Measurements from ENCODE around the gene AKAP17A.
A peak's percentile ranks its signal among the peaks of the same experiment; 100 is the strongest.

The AKAP17A gene

GRCh38 chrX:1581132-1581531 is 10.3 kb upstream of the AKAP17A start:
- DNase-seq (ENCODE audit: extremely low read depth in 1 of 2, low read depth in 1 of 2) = peak in 1 of 2 donors; percentile 50

GRCh38 chrX:1582686-1583437 is 8.5 kb upstream of the AKAP17A start:
- no peak for DNase-seq (ENCODE audit: extremely low read depth in 1 of 2, low read depth in 1 of 2)

GRCh38 chrX:1584237-1585011 is 7.0 kb upstream of the AKAP17A start:
- DNase-seq (ENCODE audit: extremely low read depth in 1 of 2, low read depth in 1 of 2) = no peak

GRCh38 chrX:1587161-1587560 is 4.2 kb upstream of the AKAP17A start:
- DNase-seq (ENCODE audit: extremely low read depth in 1 of 2, low read depth in 1 of 2) = no peak

GRCh38 chrX:1589356-1590130 is 1.9 kb upstream of the AKAP17A start:
- no peak for DNase-seq (ENCODE audit: extremely low read depth in 1 of 2, low read depth in 1 of 2)

- DNase-seq (ENCODE audit: extremely low read depth in 1 of 2, low read depth in 1 of 2) = no peak
Observed at GRCh38 chrX:1591863-1592469, 562 bp downstream of the AKAP17A start.

GRCh38 chrX:1592470-1593142 is 1.2 kb downstream of the AKAP17A start:
- no peak for DNase-seq (ENCODE audit: extremely low read depth in 1 of 2, low read depth in 1 of 2)

GRCh38 chrX:1593286-1594271 is 2.2 kb downstream of the AKAP17A start:
- no peak for DNase-seq (ENCODE audit: extremely low read depth in 1 of 2, low read depth in 1 of 2)

GRCh38 chrX:1595711-1596060 is 4.3 kb downstream of the AKAP17A start:
- no peak for DNase-seq (ENCODE audit: extremely low read depth in 1 of 2, low read depth in 1 of 2)

GRCh38 chrX:1596676-1597344 is 5.4 kb downstream of the AKAP17A start:
- DNase-seq (ENCODE audit: extremely low read depth in 1 of 2, low read depth in 1 of 2) = no peak

GRCh38 chrX:1597345-1598020 is 6.1 kb downstream of the AKAP17A start:
- DNase-seq (ENCODE audit: extremely low read depth in 1 of 2, low read depth in 1 of 2) = no peak

GRCh38 chrX:1598021-1598875 is 6.8 kb downstream of the AKAP17A start:
- DNase-seq (ENCODE audit: extremely low read depth in 1 of 2, low read depth in 1 of 2) = no peak

GRCh38 chrX:1598876-1599790 is 7.7 kb downstream of the AKAP17A start:
- no peak for DNase-seq (ENCODE audit: extremely low read depth in 1 of 2, low read depth in 1 of 2)

- DNase-seq (ENCODE audit: extremely low read depth in 1 of 2, low read depth in 1 of 2) = no peak
Observed at GRCh38 chrX:1599791-1600405, 8.5 kb downstream of the AKAP17A start.

- no peak for DNase-seq (ENCODE audit: extremely low read depth in 1 of 2, low read depth in 1 of 2)
Observed at GRCh38 chrX:1600406-1601050, 9.1 kb downstream of the AKAP17A start.
